GM18502 (cell line): ENCODE results near the gene NHSL1.

Experiments
- ATAC-seq: cut with Tn5 transposase; IDR thresholded peaks from one replicate; pipeline ENCODE4 v1.9.1; 2021; ENCODE audit warnings: mild to moderate bottlenecking; ENCODE audit not compliant: unreplicated experiment, poor library complexity

The NHSL1 gene

GRCh38 chr6:138382498-138383265, 116.6 kb downstream of the NHSL1 start:
- no peak for ATAC-seq

GRCh38 chr6:138378463-138378862, 120.8 kb downstream of the NHSL1 start:
- ATAC-seq = no peak

- ATAC-seq = no peak
Observed at GRCh38 chr6:138377844-138378243, 121.5 kb downstream of the NHSL1 start, which contains the start of gene SMIM28. Gene SMIM28, plus strand, starts transcription at chr6:138377905. Its CDS starts 168 bp downstream, at chr6:138378073.

- ATAC-seq = no peak
Observed at GRCh38 chr6:138377042-138377441, 122.3 kb downstream of the NHSL1 start.

GRCh38 chr6:138374815-138375214, 124.5 kb downstream of the NHSL1 start:
- no peak for ATAC-seq

- no peak for ATAC-seq
Observed at GRCh38 chr6:138374230-138374629, 125.1 kb downstream of the NHSL1 start.

GRCh38 chr6:138372711-138373463, 126.4 kb downstream of the NHSL1 start:
- no peak for ATAC-seq
